MCF 10A (cell line): ENCODE data around the gene IFNA21. TPM values are rescaled to one million over a fixed set of nuclear protein-coding genes. Genes with fewer than 3 reads are reported as not detected.
A peak's percentile ranks its signal among the peaks of the same experiment; 100 is the strongest.
"Not testable (repeated sequence)": the region's sequence is repeated elsewhere in the genome, so short reads cannot be mapped to it uniquely, and the experiment has no call there.

Experiments used
- Bru-seq: library from RNA; stranded (reverse); fragments of 400-500 nt; gene quantifications from one replicate; lab custom pipeline; 2021; lab: Mats Ljungman, UMichigan
- BruChase-seq, 2 experiments: library from RNA; stranded (reverse); fragments of 400-500 nt; gene quantifications; one replicate each; lab custom pipeline; 2021; lab: Mats Ljungman, UMichigan
- BruUV-seq: library from RNA; stranded (reverse); fragments of 400-500 nt; replicated peaks from 2 replicates; lab custom pipeline; 2021; lab: Mats Ljungman, UMichigan
- CTCF ChIA-PET: fragments of 300-600 bp; sonication (Branson Sonifier 250); formaldehyde crosslinking; extraction: SDS; loops from one replicate; lab custom pipeline; 2021; ENCODE audit warnings: antibody characterized with exemption, inconsistent platforms; lab: Yijun Ruan, JAX
- POLR2A ChIA-PET: fragments of 300-600, 350-650 bp; sonication (Branson Sonifier 250); formaldehyde crosslinking; extraction: SDS; loops from one replicate; lab custom pipeline; 2020; ENCODE audit warnings: antibody characterized with exemption, inconsistent platforms; lab: Yijun Ruan, JAX
- DNase-seq: peaks from one replicate; pipeline ENCODE4 v3.0.0-alpha.2; 2018; ENCODE audit not compliant: unreplicated experiment
- H3K27ac Mint-ChIP-seq: one replicate; pipeline ENCODE4 v1.8.0; 2022; ENCODE audit warnings: mild to moderate bottlenecking, low read depth, mixed read lengths; ENCODE audit not compliant: unreplicated experiment
- H3K27me3 Mint-ChIP-seq: one replicate; pipeline ENCODE4 v1.8.0; 2022; ENCODE audit warnings: mixed read lengths; ENCODE audit not compliant: insufficient read depth, unreplicated experiment
- H3K36me3 Mint-ChIP-seq: one replicate; pipeline ENCODE4 v1.8.0; 2022; ENCODE audit warnings: mild to moderate bottlenecking, moderate library complexity, mixed read lengths; ENCODE audit not compliant: insufficient read depth, unreplicated experiment
- H3K4me1 Mint-ChIP-seq: one replicate; pipeline ENCODE4 v1.8.0; 2022; ENCODE audit warnings: mixed read lengths; ENCODE audit not compliant: insufficient read depth, unreplicated experiment
- H3K4me3 Mint-ChIP-seq: one replicate; pipeline ENCODE4 v1.8.0; 2022; ENCODE audit warnings: mild to moderate bottlenecking, moderate library complexity, mixed read lengths; ENCODE audit not compliant: unreplicated experiment
- H3K9me3 Mint-ChIP-seq: one replicate; pipeline ENCODE4 v1.8.0; 2022; ENCODE audit warnings: mixed read lengths; ENCODE audit not compliant: unreplicated experiment
- intact Hi-C: fragments of 100-400 bp; cut with micrococcal nuclease; formaldehyde crosslinking; loops from 2 replicates; pipeline ENCODE4 v1.14.1; 2022
- long read RNA-seq: library from polyadenylated mRNA; stranded (forward); transcript quantifications from one replicate; pipeline ENCODE4 v2.0.0, GENCODE V29; 2022
- total RNA-seq: library from RNA; stranded (reverse); gene quantifications from 2 replicates; pipeline ENCODE4 v1.2.3, GENCODE V29; 2022
- TF ChIP-seq, protein P1 (sequence below): fragments of 200-600 bp; IDR thresholded peaks from one replicate; pipeline ENCODE4 v1.8.0; 2022; ENCODE audit warnings: antibody characterized with exemption, mild to moderate bottlenecking; ENCODE audit not compliant: unreplicated experiment

Gene IFNA21
- total RNA-seq (not detected in 2 replicates), Bru-seq, nascent RNA (not detected), BruChase-seq, experiment 1, labeled RNA remaining after a 6-hour chase (not detected), BruChase-seq, experiment 2, labeled RNA remaining after a 2-hour chase (not detected)
- long read RNA-seq = 0 reads

GRCh38 chr9:21166560-21166959 lies at the start of gene IFNA21:
Gene IFNA21, minus strand, starts transcription at chr9:21166660. Its CDS starts 48 bp downstream, at chr9:21166612.
- BruUV-seq, intact Hi-C loops: not testable (repeated sequence)

GRCh38 chr9:21213411-21214326 lies 47.2 kb upstream of the IFNA21 start:
- H3K36me3 Mint-ChIP-seq, H3K9me3 Mint-ChIP-seq, H3K27ac Mint-ChIP-seq, H3K4me1 Mint-ChIP-seq, H3K4me3 Mint-ChIP-seq, BruUV-seq, intact Hi-C loops, POLR2A ChIA-PET: not testable (repeated sequence)
- CTCF ChIA-PET = interaction anchor here (0.7 to 1.1 kb wide), 2 partner anchors 22 to 34 kb away, joined by 3 read pairs; no protein-coding TSS in a partner anchor
- H3K27me3 Mint-ChIP-seq = peaks cover 15% of the 10 kb centered on the region
- TF ChIP-seq, protein P1, sequence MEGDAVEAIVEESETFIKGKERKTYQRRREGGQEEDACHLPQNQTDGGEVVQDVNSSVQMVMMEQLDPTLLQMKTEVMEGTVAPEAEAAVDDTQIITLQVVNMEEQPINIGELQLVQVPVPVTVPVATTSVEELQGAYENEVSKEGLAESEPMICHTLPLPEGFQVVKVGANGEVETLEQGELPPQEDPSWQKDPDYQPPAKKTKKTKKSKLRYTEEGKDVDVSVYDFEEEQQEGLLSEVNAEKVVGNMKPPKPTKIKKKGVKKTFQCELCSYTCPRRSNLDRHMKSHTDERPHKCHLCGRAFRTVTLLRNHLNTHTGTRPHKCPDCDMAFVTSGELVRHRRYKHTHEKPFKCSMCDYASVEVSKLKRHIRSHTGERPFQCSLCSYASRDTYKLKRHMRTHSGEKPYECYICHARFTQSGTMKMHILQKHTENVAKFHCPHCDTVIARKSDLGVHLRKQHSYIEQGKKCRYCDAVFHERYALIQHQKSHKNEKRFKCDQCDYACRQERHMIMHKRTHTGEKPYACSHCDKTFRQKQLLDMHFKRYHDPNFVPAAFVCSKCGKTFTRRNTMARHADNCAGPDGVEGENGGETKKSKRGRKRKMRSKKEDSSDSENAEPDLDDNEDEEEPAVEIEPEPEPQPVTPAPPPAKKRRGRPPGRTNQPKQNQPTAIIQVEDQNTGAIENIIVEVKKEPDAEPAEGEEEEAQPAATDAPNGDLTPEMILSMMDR = peak; percentile 17
- peak; percentile 3 for DNase-seq

More at GRCh38 chr9:21166560-21166959, at the start of gene IFNA21:
- H3K36me3 Mint-ChIP-seq, H3K4me3 Mint-ChIP-seq, H3K4me1 Mint-ChIP-seq, H3K27ac Mint-ChIP-seq, H3K9me3 Mint-ChIP-seq, POLR2A ChIA-PET, DNase-seq, CTCF ChIA-PET: not testable (repeated sequence)
- H3K27me3 Mint-ChIP-seq = peaks cover 64% of the 10 kb centered on the region

DNA sequence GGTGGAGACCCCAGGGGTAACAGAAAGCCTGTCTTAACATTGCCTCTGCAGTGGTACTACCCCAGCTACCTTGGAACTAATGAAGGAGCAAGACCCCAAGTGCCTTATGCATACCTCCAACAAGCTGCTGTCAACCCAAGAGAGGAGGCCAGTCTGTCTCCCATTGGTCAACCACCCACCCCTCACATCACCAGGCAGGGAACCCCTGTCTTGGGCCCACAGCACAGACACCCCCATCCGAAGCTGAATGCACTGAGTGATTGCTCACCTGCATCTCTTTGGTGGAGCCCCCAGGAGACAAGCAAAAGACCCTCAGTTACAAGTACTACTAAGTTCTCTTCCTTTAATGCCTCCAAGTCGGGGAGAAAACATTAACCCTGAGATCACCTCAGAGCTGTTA lies 45.7 kb upstream of the IFNA21 start:
- peaks cover 13% of the 10 kb centered on the region for H3K27me3 Mint-ChIP-seq
- H3K27ac Mint-ChIP-seq, H3K36me3 Mint-ChIP-seq, BruUV-seq, intact Hi-C loops, DNase-seq, H3K9me3 Mint-ChIP-seq, H3K4me1 Mint-ChIP-seq, POLR2A ChIA-PET, H3K4me3 Mint-ChIP-seq: not testable (repeated sequence)
- CTCF ChIA-PET = interaction anchor here (0.6 kb wide), 1 partner anchor 17 kb away, joined by 4 read pairs; no protein-coding TSS in a partner anchor

GRCh38 chr9:21210782-21211181 lies 44.3 kb upstream of the IFNA21 start:
- POLR2A ChIA-PET, intact Hi-C loops, H3K4me1 Mint-ChIP-seq, BruUV-seq, H3K9me3 Mint-ChIP-seq, DNase-seq, H3K36me3 Mint-ChIP-seq, H3K4me3 Mint-ChIP-seq, H3K27ac Mint-ChIP-seq, CTCF ChIA-PET: not testable (repeated sequence)
- H3K27me3 Mint-ChIP-seq = peaks cover 11% of the 10 kb centered on the region

GRCh38 chr9:21210311-21210710 lies 43.9 kb upstream of the IFNA21 start:
- Mint-ChIP-seq H3K4me3 (no peak overlapping the region), H3K9me3 (no peaks in the 10 kb centered on the region), H3K4me1 (no peaks in the 10 kb centered on the region), H3K27ac (no peak overlapping the region), H3K27me3 (peaks cover 11% of the 10 kb centered on the region), H3K36me3 (no peaks in the 10 kb centered on the region)
- ChIA-PET CTCF (no interaction called here), POLR2A (no interaction called here)
- BruUV-seq = no TSS peak
- TF ChIP-seq, protein P1 = no peak
- intact Hi-C loops = no loop called here
- DNase-seq = no peak

- CTCF ChIA-PET, DNase-seq, H3K36me3 Mint-ChIP-seq, H3K4me1 Mint-ChIP-seq, H3K9me3 Mint-ChIP-seq, BruUV-seq, POLR2A ChIA-PET, H3K27ac Mint-ChIP-seq, intact Hi-C loops, H3K4me3 Mint-ChIP-seq: not testable (repeated sequence)
- peaks cover 22% of the 10 kb centered on the region for H3K27me3 Mint-ChIP-seq
Measured at GRCh38 chr9:21207043-21207442, 40.6 kb upstream of the IFNA21 start, which contains the start of gene IFNA10. Gene IFNA10, minus strand, starts transcription at chr9:21207143. Its CDS starts 46 bp downstream, at chr9:21207097.
